Stimulated activated effector memory CD8-positive, alpha-beta T cell treated with anti-CD3 and anti-CD28 coated beads, Interleukin-12 subunit alpha, Interleukin-12 subunit beta, amount 100 ng/mL, for 72 hours (primary cell): ENCODE data around the gene CGB7.

Source experiments
- ATAC-seq: fragments of 150-1000 bp; cut with Tn5 transposase; 2 replicates; pipeline ENCODE4 v1.10.0; 2021
- DNase-seq, 2 donors: peaks; one replicate each; pipeline ENCODE4 v3.0.0; 2021 to 2022; ENCODE audit warnings: low spot score in 2 of 2
- H3K27ac Mint-ChIP-seq: one replicate; pipeline ENCODE4 v1.8.0; 2022; ENCODE audit warnings: mild to moderate bottlenecking, mixed read lengths
- H3K36me3 Mint-ChIP-seq: one replicate; pipeline ENCODE4 v1.8.0; 2022; ENCODE audit warnings: mild to moderate bottlenecking, mixed read lengths
- H3K4me1 Mint-ChIP-seq: one replicate; pipeline ENCODE4 v1.8.0; 2022; ENCODE audit warnings: mixed read lengths
- H3K4me3 Mint-ChIP-seq: one replicate; pipeline ENCODE4 v1.8.0; 2022; ENCODE audit warnings: mild to moderate bottlenecking, mixed read lengths
- H3K9me3 Mint-ChIP-seq: one replicate; pipeline ENCODE4 v1.8.0; 2022; ENCODE audit warnings: mixed read lengths

The CGB7 gene

GRCh38 chr19:49017666-49018351 lies 39.7 kb downstream of the CGB7 start:
- peak; percentile 82 for ATAC-seq
- Mint-ChIP-seq H3K4me3 (peak overlapping the region; percentile 84), H3K4me1 (peaks cover 31% of the 10 kb centered on the region), H3K9me3 (no peaks in the 10 kb centered on the region), H3K27ac (no peak overlapping the region), H3K36me3 (peaks cover 21% of the 10 kb centered on the region)
- DNase-seq = peak; percentile 55 to 82

GRCh38 chr19:49017041-49017665 lies 40.4 kb downstream of the CGB7 start, which contains the start of gene LHB:
TSS of gene LHB (minus strand) at chr19:49017091. CDS start at chr19:49017081, 10 bp downstream.
- DNase-seq (no peak), ATAC-seq (no peak)
- peak within 1 kb of the TSS; percentile 43 for H3K27ac Mint-ChIP-seq
- peaks cover 31% of the 10 kb centered on the region for H3K4me1 Mint-ChIP-seq
- H3K4me3 Mint-ChIP-seq = peak within 1 kb of the TSS; percentile 84
- peaks cover 23% of the 10 kb centered on the region for H3K36me3 Mint-ChIP-seq
- H3K9me3 Mint-ChIP-seq = no peaks in the 10 kb centered on the region

- no peak for ATAC-seq
- H3K4me3 Mint-ChIP-seq = no peak overlapping the region
These were observed 41.3 kb downstream of the CGB7 start for GRCh38 chr19:49016067-49016839.

GRCh38 chr19:49014870-49015255 lies 42.7 kb downstream of the CGB7 start:
- DNase-seq = no peak
- ATAC-seq = no peak
- H3K36me3 Mint-ChIP-seq = peaks cover 42% of the 10 kb centered on the region
- no peaks in the 10 kb centered on the region for H3K9me3 Mint-ChIP-seq
- H3K4me3 Mint-ChIP-seq = no peak overlapping the region
- H3K4me1 Mint-ChIP-seq = peaks cover 13% of the 10 kb centered on the region
- H3K27ac Mint-ChIP-seq = no peak overlapping the region

More at GRCh38 chr19:49016067-49016839, 41.3 kb downstream of the CGB7 start:
- no peak for DNase-seq
- peak overlapping the region; percentile 43 for H3K27ac Mint-ChIP-seq
- peaks cover 29% of the 10 kb centered on the region for H3K36me3 Mint-ChIP-seq
- peaks cover 25% of the 10 kb centered on the region for H3K4me1 Mint-ChIP-seq
- no peaks in the 10 kb centered on the region for H3K9me3 Mint-ChIP-seq

- Mint-ChIP-seq H3K4me1 (peaks cover 10% of the 10 kb centered on the region), H3K36me3 (peaks cover 47% of the 10 kb centered on the region), H3K4me3 (no peak overlapping the region), H3K27ac (no peak overlapping the region), H3K9me3 (no peaks in the 10 kb centered on the region)
- DNase-seq = no peak
- no peak for ATAC-seq
These were observed 43.3 kb downstream of the CGB7 start for GRCh38 chr19:49014123-49014869.

GRCh38 chr19:49011194-49011593 lies 46.4 kb downstream of the CGB7 start:
- Mint-ChIP-seq H3K36me3 (peaks cover 77% of the 10 kb centered on the region), H3K27ac (no peak overlapping the region), H3K9me3 (no peaks in the 10 kb centered on the region), H3K4me3 (no peak overlapping the region), H3K4me1 (no peaks in the 10 kb centered on the region)
- no peak for ATAC-seq
- no peak for DNase-seq

GRCh38 chr19:49010453-49010852 lies 47.1 kb downstream of the CGB7 start:
- H3K4me1 Mint-ChIP-seq = no peaks in the 10 kb centered on the region
- H3K36me3 Mint-ChIP-seq = peaks cover 79% of the 10 kb centered on the region
- H3K4me3 Mint-ChIP-seq = no peak overlapping the region
- DNase-seq (no peak), ATAC-seq (no peak)
- no peaks in the 10 kb centered on the region for H3K9me3 Mint-ChIP-seq
- H3K27ac Mint-ChIP-seq = no peak overlapping the region

- DNase-seq = no peak
- H3K36me3 Mint-ChIP-seq = peaks cover 84% of the 10 kb centered on the region
- ATAC-seq = no peak
- H3K4me1 Mint-ChIP-seq = no peaks in the 10 kb centered on the region
- no peaks in the 10 kb centered on the region for H3K9me3 Mint-ChIP-seq
- no peak overlapping the region for H3K27ac Mint-ChIP-seq
- H3K4me3 Mint-ChIP-seq = no peak overlapping the region
These were observed 47.7 kb downstream of the CGB7 start for GRCh38 chr19:49009828-49010227.

- no peak overlapping the region for H3K4me3 Mint-ChIP-seq
- H3K9me3 Mint-ChIP-seq = no peaks in the 10 kb centered on the region
- DNase-seq = no peak
- H3K4me1 Mint-ChIP-seq = no peaks in the 10 kb centered on the region
- H3K36me3 Mint-ChIP-seq = peaks cover 96% of the 10 kb centered on the region
- ATAC-seq = no peak
- no peak overlapping the region for H3K27ac Mint-ChIP-seq
These were observed 50.6 kb downstream of the CGB7 start for GRCh38 chr19:49006905-49007304.

- no peak overlapping the region for H3K27ac Mint-ChIP-seq
- ATAC-seq = no peak
- H3K9me3 Mint-ChIP-seq = no peaks in the 10 kb centered on the region
- no peaks in the 10 kb centered on the region for H3K4me1 Mint-ChIP-seq
- no peak for DNase-seq
- no peak overlapping the region for H3K4me3 Mint-ChIP-seq
- H3K36me3 Mint-ChIP-seq = peaks cover 98% of the 10 kb centered on the region
These were observed 52.5 kb downstream of the CGB7 start for GRCh38 chr19:49004964-49005614.
